ENCODE results near the gene SPINK7.

DNA sequence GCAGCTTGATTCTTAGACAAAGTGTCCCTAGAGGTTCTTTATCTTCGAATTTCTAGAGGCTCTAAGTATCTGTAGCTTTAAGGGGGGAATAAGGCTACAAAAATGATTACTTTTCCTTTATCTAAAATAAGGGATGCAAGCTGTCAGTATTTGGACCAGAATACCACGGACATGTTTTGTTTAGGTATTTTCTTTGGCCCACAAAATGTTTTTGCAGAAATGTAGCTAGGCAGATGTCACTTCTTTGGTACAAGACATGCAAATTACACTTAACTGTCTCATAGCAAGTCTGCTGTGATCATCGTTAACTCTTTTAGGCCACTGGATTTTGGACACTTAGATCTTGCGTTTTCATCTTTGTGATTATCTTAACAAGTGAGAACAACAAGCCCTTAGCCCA lies 2.5 kb downstream of the SPINK7 start:
- TF ChIP-seq POLR2A (IDR thresholded peaks at IDR 0.05; ENCODE audit: low read depth, low read length) (no peak), TAF1 (IDR thresholded peaks at IDR 0.05; ENCODE audit: borderline replicate concordance, low read depth, low read length) (no peak), POLR2AphosphoS5 (IDR thresholded peaks at IDR 0.05; ENCODE audit: low read depth, low read length) (no peak)
